ENCODE data around the gene SARM1. TPM values are rescaled to one million over a fixed set of nuclear protein-coding genes. Genes with fewer than 3 reads are reported as not detected.

SARM1 gene
- total RNA-seq, 6 experiments from 2014 or later: 2.8 to 5.1 (median 3.9) TPM

- 57% methylated on average over 4 of the region's 6 CpGs for WGBS (ENCODE audit: insufficient coverage, low coverage, low lambda C conversion rate, missing lambda C conversion rate)
- Histone ChIP-seq H3K36me3 (peaks cover 0 to 37% (median 8%) of the 10 kb centered on the region in 4 donors), H3K27me3 (no peaks in the 10 kb centered on the region), H3K4me3 (no peak overlapping the region), H3K27ac (peak overlapping the region in 1 of 3 donors; percentile 18), H3K9me3 (no peaks in the 10 kb centered on the region), H3K4me1 (peaks cover 0 to 30% (median 12%) of the 10 kb centered on the region in 4 donors)
- peak in 1 of 4 donors; percentile 2 for ATAC-seq
- intact Hi-C loops (cut with DNase I): no loop called here
- DNase-seq: no peak
- TF ChIP-seq POLR2A (IDR thresholded peaks at IDR 0.05) (no peak), CTCF (IDR thresholded peaks at IDR 0.05) (no peak)
These were observed 25.2 kb downstream of the SARM1 start for GRCh38 chr17:28396635-28397239.

GRCh38 chr17:28397275-28397674, 25.8 kb downstream of the SARM1 start:
- Histone ChIP-seq H3K27me3 (no peaks in the 10 kb centered on the region), H3K9me3 (no peaks in the 10 kb centered on the region), H3K4me3 (no peak overlapping the region), H3K27ac (peak overlapping the region in 1 of 3 donors; percentile 65), H3K4me1 (peaks cover 0 to 30% (median 12%) of the 10 kb centered on the region in 4 donors), H3K36me3 (peaks cover 0 to 43% (median 10%) of the 10 kb centered on the region in 4 donors)
- TF ChIP-seq CTCF (IDR thresholded peaks at IDR 0.05) (no peak), POLR2A (IDR thresholded peaks at IDR 0.05) (no peak)
- WGBS (ENCODE audit: insufficient coverage, low coverage, low lambda C conversion rate, missing lambda C conversion rate): 80% methylated on average over 1 of the region's 3 CpGs
- intact Hi-C loops (cut with DNase I): no loop called here
- ATAC-seq: no peak
- no peak for DNase-seq

GRCh38 chr17:28397687-28398279, 26.3 kb downstream of the SARM1 start:
- intact Hi-C loops (cut with DNase I): no loop called here
- TF ChIP-seq CTCF (IDR thresholded peaks at IDR 0.05) (no peak), POLR2A (IDR thresholded peaks at IDR 0.05) (no peak)
- H3K4me1 ChIP-seq: peaks cover 0 to 30% (median 12%) of the 10 kb centered on the region in 4 donors
- no peak overlapping the region for H3K4me3 ChIP-seq
- H3K27ac ChIP-seq: peak overlapping the region; percentile 3 to 65 (median 23)
- H3K9me3 ChIP-seq: no peaks in the 10 kb centered on the region
- no peaks in the 10 kb centered on the region for H3K27me3 ChIP-seq
- peaks cover 0 to 44% (median 10%) of the 10 kb centered on the region in 4 donors for H3K36me3 ChIP-seq
- ATAC-seq (peak; percentile 26 to 70 (median 44)), DNase-seq (peak in 1 of 3 donors; percentile 69)
- 49% methylated on average over 6 of the region's 7 CpGs for WGBS (ENCODE audit: insufficient coverage, low coverage, low lambda C conversion rate, missing lambda C conversion rate)

DNA sequence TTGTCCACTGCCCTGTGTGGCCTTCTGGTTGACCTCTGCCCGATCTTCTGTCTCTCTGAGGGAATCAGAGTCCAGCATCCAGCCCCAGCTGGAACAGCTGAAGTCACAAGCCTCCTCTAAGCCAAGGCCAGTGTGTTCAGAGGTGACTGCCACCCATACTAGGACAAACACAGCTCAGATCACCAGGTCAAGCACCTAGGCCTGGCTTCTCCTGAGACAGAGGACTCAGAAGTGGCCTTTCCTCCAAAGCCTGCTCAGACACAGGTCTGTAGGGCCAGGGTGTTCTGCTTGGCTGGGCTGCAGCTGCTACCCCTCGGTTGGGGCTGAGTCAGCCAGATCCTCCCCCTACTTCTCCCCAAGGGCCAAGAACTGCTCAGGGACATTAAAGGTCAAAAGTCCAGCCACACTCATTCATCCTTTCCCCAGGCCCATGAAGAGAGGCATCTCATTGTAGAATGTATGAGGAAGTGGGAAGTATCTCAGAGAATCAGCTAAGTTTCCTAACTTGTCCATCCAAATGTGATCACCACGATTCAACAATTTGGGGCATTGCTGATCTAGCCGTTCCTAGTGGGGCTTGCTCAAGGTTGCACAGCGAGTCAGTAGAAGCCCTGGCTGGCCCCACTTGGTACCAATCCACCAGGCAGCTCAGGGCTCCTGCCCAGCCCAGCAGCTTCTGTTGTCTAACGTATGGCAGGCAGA, 26.9 kb downstream of the SARM1 start:
- Histone ChIP-seq H3K4me1 (peaks cover 0 to 32% (median 12%) of the 10 kb centered on the region in 4 donors), H3K27ac (peak overlapping the region in 2 of 3 donors; percentile 36 to 65), H3K9me3 (no peaks in the 10 kb centered on the region), H3K36me3 (peaks cover 0 to 50% (median 10%) of the 10 kb centered on the region in 4 donors), H3K4me3 (no peak overlapping the region), H3K27me3 (no peaks in the 10 kb centered on the region)
- WGBS (ENCODE audit: insufficient coverage, low coverage, low lambda C conversion rate, missing lambda C conversion rate): 35% methylated on average over 5 of the region's 6 CpGs
- peak; percentile 74 to 82 (median 78) for ATAC-seq
- intact Hi-C loops (cut with DNase I): no loop called here
- peak in 2 of 3 donors; percentile 81 to 82 for DNase-seq
- TF ChIP-seq CTCF (IDR thresholded peaks at IDR 0.05) (no peak), POLR2A (IDR thresholded peaks at IDR 0.05) (no peak)
